ENCODE data around the gene GFAP.
A peak's percentile ranks its signal among the peaks of the same experiment; 100 is the strongest.

Gene GFAP

DNA sequence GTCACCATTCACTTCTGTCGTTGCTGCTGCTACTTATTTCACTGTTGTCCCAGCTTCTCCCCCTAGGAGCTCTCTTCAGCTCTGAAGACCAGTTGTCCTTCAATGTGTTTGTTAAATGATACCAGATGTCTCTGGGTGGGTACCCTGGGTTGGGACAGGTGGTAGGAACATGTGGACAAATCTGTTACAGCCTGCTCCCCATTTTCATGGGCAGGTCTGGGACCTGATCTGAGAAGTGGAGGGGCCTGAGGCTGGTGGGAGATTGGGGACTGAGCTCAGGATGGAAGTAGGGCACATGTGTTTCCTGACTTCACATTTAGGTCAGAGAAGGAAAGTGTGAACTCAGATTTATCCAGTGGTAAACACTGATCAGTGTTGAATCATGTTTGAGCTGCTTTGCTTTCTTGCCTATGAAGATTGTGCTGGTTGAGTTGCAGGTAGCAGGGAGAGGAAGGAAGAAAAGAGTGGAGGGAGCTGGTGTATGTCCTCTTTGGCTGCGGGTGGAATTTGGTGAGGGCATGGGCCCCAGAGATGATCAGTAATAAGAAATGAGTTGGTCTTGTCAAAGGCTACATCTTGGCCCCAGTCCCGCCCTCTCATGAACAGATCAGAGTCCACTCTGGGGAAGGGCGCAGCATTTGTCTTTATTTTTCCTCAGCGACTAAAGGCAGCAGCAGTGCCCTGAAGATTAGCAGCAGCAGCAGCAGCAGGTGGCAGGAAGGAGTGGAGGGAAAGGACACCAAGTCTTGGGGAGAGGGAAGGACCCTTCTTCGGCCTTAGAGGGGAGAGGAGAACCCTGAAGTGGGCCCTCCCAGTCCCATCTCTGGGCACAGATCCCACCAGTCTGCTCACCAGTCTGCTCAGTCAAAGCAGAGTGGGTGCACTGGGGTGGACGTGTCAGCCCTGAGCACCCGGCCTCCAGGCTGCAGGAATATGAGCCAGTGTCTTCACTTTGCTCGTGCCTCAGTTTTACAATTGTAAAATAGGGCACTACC lies 10.0 kb downstream of the GFAP start:
- TF ChIP-seq, protein P1, sequence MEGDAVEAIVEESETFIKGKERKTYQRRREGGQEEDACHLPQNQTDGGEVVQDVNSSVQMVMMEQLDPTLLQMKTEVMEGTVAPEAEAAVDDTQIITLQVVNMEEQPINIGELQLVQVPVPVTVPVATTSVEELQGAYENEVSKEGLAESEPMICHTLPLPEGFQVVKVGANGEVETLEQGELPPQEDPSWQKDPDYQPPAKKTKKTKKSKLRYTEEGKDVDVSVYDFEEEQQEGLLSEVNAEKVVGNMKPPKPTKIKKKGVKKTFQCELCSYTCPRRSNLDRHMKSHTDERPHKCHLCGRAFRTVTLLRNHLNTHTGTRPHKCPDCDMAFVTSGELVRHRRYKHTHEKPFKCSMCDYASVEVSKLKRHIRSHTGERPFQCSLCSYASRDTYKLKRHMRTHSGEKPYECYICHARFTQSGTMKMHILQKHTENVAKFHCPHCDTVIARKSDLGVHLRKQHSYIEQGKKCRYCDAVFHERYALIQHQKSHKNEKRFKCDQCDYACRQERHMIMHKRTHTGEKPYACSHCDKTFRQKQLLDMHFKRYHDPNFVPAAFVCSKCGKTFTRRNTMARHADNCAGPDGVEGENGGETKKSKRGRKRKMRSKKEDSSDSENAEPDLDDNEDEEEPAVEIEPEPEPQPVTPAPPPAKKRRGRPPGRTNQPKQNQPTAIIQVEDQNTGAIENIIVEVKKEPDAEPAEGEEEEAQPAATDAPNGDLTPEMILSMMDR (IDR thresholded peaks at IDR 0.05; ENCODE audit: insufficient read depth, low read length, missing control alignments): no peak
- no peak overlapping the region for H3K4me3 ChIP-seq (ENCODE audit: low read depth, low read length)
- DNase-seq (ENCODE audit: low read depth, low spot score): no peak
- POLR2A ChIA-PET: no interaction called here
- CTCF ChIA-PET: interaction anchor here (0.8 to 9.1 kb wide), 7 partner anchors 14 to 230 kb away, joined by 3 to 137 read pairs (median 7); partner anchors contain the start of gene ACBD4

DNA sequence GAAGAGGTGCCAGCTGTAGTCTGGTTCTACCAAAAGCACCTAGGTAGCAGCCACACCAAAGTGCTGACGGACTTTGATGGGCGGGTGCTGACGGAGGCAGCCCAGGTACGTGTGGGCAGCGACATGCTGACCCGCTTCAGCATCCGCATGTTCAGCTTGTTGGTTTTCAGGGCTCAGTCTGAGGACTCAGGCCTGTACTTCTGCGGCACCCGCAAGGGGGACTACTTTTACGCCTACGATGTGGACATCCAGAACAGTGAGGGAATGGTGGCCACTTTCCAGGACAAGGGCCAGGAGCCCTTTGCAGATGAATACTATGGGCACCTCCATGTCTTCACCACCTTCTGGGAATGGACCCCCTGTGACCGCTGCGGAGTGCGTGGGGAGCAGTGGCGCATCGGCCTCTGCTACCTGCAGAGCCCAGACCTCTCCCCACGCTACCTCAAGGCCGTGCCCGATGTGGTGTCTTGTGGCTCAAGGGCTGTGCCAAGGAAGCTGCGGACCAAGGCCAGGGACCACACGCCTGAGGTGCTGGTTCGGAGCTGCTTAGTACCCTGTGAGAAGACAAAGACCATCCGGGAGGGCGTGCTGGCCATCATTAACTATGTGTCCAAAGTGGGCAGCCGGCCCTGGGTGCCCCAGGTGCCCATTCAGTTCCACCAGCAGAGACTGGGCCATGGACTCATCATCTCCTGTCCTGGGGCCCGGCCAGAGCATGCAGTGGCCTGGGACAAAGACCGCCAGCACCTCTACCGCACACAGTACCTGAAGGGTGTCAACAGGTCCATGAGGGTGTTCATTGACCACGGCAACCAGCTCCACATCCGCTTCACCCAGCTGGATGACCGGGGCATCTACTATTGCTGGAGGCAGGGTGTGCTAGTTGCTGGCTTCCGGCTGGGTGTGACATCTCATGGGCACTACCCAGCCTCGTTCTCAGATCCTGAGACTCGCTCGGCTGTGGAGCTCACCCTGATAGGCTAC lies 11.0 kb downstream of the GFAP start:
- CTCF ChIA-PET: interaction anchor here (1.0 to 9.1 kb wide), 7 partner anchors 15 to 231 kb away, joined by 3 to 137 read pairs (median 7); partner anchors contain the start of gene ACBD4
- H3K4me3 ChIP-seq (ENCODE audit: low read depth, low read length): no peak overlapping the region
- POLR2A ChIA-PET: no interaction called here
- TF ChIP-seq, protein P1 (IDR thresholded peaks at IDR 0.05; ENCODE audit: insufficient read depth, low read length, missing control alignments): no peak
- no peak for DNase-seq (ENCODE audit: low read depth, low spot score)

DNA sequence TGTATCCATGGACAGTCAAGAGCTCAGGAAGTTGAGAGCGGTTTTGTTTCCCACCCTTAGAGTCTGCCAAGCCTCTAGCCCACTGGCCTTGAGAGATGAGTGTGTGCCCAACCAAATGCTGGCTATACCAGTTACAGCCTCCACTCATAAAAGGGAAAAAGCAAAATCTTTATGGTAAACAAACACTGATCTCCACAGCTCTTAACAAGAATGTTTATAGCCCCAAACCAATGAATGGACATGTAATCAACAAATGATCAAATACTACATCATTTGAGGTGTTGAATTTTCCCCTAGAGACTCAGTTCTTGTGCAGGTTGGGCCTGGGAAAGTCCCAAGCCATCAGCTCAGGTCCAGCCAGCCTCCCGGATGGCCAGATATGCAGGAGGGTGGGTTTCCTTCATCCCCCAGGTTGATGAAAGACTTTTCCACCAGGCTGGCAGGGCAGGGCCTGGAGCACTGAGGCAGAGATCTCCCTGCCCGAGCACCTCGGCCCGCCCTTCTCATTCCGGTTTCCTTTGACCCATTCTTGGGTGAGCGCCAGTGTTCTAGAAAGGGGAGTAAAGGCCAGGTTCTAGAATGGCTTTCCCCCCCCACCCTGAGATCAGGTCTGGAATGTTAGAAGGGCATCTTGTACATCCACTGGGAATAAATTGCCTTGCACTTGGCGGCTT lies 12.2 kb downstream of the GFAP start:
- ChIA-PET POLR2A (interaction anchor here (0.6 kb wide), 1 partner anchor 243 kb away, joined by 3 read pairs; no protein-coding TSS in a partner anchor), CTCF (interaction anchor here (1.1 to 9.1 kb wide), 10 partner anchors 8 to 232 kb away, joined by 3 to 137 read pairs (median 16); partner anchors contain the start of gene ACBD4)
- TF ChIP-seq, protein P1 (IDR thresholded peaks at IDR 0.05; ENCODE audit: insufficient read depth, low read length, missing control alignments): no peak
- H3K4me3 ChIP-seq (ENCODE audit: low read depth, low read length): no peak overlapping the region
- no peak for DNase-seq (ENCODE audit: low read depth, low spot score)

DNA sequence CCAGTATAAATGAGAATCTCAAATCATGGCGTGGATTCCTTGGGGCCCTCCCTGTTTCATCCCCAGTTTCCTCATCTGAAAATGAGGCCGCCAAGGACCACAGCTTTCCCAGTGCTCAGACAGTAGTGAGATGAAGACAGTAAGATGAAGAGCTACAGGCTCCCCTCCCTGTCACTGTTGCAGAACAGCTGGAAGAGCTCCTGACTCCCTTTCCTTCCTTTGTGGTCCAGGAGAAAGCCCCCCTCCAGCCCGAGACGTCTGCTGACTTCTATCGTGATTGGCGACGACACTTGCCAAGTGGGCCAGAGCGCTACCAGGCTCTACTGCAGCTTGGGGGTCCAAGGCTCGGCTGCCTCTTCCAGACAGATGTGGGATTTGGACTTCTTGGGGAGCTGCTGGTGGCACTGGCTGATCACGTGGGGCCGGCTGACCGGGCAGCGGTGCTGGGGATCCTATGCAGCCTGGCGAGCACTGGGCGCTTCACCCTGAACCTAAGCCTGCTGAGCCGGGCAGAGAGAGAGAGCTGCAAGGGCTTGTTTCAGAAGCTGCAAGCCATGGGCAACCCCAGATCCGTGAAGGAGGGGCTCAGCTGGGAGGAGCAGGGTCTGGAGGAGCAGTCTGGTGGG lies 13.1 kb downstream of the GFAP start:
- H3K4me3 ChIP-seq (ENCODE audit: low read depth, low read length): no peak overlapping the region
- DNase-seq (ENCODE audit: low read depth, low spot score): no peak
- TF ChIP-seq, protein P1 (IDR thresholded peaks at IDR 0.05; ENCODE audit: insufficient read depth, low read length, missing control alignments): no peak
- ChIA-PET POLR2A (interaction anchor here (0.6 to 1.6 kb wide), 2 partner anchors 9 to 28 kb away, joined by 3 to 4 read pairs; no protein-coding TSS in a partner anchor), CTCF (interaction anchor here (0.7 to 9.1 kb wide), 14 partner anchors 9 to 295 kb away, joined by 3 to 137 read pairs (median 6); partner anchors contain the start of genes ACBD4 and PLCD3)

DNA sequence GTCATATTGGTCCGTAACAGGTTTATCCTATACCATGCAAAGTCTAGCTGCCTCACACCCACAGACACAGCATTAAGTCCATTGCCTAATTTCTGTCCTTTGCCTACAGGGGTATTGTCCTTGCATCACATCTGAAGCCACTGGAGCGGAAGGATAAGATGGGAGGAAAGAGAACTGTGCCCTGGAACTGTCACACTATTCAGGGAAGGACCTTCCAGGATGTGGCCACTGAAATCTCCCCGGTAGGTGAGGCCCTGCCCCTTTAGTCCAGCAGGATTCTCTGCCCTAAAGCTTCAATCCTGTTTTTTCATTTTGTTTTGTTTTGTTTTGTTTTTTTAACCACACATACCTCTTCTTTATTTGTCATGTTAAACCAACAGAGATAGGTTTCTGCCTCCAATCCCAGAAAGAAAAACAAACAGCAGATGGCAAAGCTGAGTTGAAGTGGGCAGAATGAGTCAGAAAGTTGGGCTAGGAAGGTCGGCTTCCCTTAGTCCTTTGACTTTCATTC lies 13.8 kb downstream of the GFAP start:
- POLR2A ChIA-PET: interaction anchor here (0.6 to 1.6 kb wide), 2 partner anchors 10 to 27 kb away, joined by 3 to 4 read pairs; no protein-coding TSS in a partner anchor
- no peak overlapping the region for H3K4me3 ChIP-seq (ENCODE audit: low read depth, low read length)
- peak; percentile 23 for DNase-seq (ENCODE audit: low read depth, low spot score)
- TF ChIP-seq, protein P1 (IDR thresholded peaks at IDR 0.05; ENCODE audit: insufficient read depth, low read length, missing control alignments): peak; percentile 14
- CTCF ChIA-PET: interaction anchor here (0.7 to 9.1 kb wide), 11 partner anchors 10 to 296 kb away, joined by 3 to 137 read pairs (median 9); partner anchors contain the start of genes ACBD4 and PLCD3
